NCI-H2107 (cell line): ENCODE measurements around the gene ZDHHC18.

Source experiments
- DNase-seq: peaks from one replicate; lab custom pipeline; 2025; lab: John Stamatoyannopoulos, UW

Gene ZDHHC18, protein sequence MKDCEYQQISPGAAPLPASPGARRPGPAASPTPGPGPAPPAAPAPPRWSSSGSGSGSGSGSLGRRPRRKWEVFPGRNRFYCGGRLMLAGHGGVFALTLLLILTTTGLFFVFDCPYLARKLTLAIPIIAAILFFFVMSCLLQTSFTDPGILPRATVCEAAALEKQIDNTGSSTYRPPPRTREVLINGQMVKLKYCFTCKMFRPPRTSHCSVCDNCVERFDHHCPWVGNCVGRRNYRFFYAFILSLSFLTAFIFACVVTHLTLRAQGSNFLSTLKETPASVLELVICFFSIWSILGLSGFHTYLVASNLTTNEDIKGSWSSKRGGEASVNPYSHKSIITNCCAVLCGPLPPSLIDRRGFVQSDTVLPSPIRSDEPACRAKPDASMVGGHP

DNA sequence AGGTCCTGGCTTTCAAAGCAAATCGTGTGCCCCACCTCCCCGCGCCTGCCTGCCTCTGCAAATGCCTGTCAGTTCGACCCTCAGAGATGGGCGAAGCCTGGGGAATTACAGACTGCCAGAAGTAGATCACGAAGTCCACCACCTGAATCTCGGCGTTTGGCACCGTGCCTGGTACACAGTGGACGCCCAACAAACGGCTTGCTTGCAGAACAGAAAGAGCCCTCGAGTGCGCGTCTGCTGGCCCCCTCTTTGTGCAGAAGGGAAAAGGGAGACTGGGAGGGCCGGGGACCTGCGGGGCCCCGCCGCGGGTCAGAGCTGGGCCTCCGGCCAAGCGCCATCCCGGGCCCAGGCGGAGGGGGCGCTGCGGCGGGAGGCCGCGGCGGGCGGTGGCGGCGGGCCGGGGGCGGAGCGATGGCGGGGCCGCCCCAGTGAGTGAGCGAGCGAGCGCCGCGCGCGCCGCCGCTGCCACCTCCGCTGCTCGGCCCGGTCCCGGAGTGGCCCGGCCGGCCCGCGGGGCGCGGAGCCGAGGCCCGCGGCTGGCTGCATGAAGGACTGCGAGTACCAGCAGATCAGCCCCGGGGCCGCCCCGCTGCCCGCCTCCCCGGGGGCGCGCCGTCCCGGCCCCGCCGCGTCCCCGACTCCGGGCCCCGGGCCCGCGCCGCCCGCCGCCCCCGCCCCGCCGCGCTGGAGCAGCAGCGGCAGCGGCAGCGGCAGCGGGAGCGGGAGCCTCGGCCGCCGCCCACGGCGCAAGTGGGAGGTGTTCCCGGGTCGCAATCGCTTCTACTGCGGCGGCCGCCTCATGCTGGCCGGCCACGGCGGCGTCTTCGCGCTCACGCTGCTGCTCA is at the start of gene ZDHHC18:
Gene ZDHHC18, plus strand, starts transcription at position 428 of the 845 bp plus-strand sequence. Its CDS starts 117 bp downstream, at position 545.
- peak; percentile 34 for DNase-seq

DNA sequence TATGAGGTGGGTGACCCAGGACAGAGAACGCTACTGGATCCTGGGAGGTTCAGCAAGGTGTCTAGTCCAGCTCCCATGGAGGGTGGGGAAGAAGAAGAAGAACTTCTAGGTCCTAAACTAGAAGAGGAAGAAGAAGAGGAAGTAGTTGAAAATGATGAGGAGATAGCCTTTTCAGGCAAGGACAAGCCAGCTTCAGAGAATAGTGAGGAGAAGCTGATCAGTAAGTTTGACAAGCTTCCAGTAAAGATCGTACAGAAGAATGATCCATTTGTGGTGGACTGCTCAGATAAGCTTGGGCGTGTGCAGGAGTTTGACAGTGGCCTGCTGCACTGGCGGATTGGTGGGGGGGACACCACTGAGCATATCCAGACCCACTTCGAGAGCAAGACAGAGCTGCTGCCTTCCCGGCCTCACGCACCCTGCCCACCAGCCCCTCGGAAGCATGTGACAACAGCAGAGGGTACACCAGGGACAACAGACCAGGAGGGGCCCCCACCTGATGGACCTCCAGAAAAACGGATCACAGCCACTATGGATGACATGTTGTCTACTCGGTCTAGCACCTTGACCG is 47.3 kb upstream of the ZDHHC18 start:
- DNase-seq, result no peak

DNA sequence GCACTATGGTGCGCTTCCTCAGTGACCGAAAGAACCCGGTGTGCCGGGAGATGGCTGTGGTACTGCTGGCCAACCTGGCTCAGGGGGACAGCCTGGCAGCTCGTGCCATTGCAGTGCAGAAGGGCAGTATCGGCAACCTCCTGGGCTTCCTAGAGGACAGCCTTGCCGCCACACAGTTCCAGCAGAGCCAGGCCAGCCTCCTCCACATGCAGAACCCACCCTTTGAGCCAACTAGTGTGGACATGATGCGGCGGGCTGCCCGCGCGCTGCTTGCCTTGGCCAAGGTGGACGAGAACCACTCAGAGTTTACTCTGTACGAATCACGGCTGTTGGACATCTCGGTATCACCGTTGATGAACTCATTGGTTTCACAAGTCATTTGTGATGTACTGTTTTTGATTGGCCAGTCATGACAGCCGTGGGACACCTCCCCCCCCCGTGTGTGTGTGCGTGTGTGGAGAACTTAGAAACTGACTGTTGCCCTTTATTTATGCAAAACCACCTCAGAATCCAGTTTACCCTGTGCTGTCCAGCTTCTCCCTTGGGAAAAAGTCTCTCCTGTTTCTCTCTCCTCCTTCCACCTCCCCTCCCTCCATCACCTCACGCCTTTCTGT is 46.0 kb upstream of the ZDHHC18 start:
- no peak for DNase-seq

DNA sequence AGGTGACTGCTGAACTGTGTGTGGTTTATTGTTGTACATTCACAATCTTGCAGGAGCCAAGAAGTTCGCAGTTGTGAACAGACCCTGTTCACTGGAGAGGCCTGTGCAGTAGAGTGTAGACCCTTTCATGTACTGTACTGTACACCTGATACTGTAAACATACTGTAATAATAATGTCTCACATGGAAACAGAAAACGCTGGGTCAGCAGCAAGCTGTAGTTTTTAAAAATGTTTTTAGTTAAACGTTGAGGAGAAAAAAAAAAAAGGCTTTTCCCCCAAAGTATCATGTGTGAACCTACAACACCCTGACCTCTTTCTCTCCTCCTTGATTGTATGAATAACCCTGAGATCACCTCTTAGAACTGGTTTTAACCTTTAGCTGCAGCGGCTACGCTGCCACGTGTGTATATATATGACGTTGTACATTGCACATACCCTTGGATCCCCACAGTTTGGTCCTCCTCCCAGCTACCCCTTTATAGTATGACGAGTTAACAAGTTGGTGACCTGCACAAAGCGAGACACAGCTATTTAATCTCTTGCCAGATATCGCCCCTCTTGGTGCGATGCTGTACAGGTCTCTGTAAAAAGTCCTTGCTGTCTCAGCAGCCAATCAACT is 45.2 kb upstream of the ZDHHC18 start:
- DNase-seq, result no peak

DNA sequence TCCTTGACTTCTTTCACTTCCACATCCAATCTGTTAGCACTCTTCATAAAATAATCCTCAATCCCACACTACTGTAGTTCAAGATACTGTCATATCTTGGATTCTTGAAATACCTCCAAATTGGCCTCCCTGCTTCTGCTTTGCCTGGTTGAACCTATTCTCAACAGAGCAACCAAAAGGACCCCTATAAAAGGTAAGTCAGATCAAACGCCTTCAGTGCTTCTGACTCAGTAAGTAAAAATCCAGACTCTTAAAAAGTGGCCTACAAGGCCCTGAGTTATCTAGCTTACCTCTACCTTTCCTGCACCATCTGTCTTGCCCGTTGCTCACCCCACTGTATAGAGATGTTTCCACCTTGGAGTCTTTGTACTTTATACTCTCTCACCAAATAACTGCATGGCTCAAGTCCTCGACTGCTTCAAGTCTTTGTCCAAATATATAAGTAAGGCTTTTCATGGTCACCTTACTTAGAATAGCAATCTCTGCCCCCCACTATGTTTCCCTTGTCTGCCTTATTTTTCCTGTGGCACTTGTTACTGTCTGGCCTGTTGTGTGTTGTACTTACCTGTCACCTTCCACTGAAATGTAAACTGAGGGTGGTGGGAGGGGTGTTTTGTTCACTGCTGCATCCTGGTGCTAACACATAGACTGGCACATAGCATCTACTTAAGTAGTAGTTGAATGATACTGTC is 43.8 kb upstream of the ZDHHC18 start:
- DNase-seq, result no peak

DNA sequence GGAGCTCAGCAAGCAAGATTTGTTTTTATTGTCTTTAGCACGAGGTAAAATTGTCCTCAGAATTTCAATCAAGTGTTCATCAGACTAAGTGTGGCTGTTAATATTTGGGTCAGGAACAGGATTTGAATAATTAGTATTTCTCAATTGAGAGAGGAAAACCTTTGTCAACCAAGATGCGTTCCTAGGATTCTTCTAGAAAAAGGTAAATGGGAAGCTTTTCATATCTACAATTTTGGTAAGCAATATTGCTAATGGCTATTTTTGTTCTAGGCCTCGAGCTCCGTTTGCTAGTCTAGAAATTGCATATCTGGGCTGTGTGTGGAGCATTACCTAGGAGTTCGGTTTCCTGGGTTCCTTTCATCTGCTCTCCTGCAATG is 42.9 kb upstream of the ZDHHC18 start:
- no peak for DNase-seq

DNA sequence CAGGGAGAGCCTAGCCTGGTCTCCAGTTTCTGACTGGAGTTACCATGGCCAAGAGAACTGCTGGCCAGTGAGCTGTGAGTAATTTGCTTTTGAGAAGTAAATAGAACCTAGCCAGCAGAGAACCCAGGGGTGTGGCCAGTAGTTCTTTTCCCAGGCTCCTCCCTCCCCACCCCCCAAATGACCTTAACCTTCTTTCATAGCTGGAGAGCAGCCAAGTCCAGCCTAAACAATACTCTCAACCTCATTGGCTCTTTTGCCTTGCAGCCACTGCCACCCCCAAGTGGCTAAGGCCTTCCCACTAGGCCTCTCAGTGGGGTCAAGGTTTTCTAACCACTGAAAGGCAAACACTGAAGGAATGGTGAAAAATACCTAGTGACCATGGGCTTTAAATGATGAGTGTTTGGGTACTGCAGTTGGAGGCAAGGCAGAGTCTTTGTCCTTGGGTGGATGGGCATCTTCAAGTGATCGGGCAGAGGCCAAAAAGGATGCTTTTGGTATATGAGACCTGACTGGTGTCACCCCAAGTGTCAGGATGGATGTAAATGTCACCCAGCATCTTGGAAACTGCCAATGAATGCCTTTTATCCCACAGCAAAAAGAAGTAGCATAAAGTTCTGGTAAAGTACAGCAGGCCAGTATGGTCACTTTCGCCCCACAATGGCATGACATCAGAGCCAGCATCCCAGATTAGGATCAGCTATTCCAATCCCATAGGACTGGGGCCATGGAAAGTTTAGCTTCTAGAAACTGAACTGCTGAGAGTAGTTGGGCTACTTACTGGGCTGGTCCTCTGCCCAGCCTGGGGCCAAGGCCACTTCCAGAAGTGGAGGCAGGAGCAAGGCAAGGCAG is 42.2 kb upstream of the ZDHHC18 start:
- DNase-seq, result no peak

DNA sequence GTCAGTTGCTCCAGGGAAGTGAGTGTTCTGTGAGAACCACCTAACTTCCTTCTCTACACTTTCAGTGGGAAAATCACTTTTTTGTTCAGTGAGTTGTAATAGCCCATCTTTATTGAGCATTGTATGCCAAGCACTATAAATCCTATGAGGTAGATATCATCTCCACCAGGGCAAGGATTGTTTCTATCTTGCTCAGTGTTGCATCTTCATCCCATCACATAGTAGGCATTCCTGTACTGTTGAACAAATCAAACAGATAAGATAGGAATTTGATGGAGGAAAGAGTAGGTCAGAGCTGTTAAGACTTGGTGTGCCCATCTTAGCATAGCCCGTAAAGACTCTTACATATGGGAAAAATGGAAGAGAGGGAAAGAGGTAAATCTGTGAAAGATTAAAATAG is 41.6 kb upstream of the ZDHHC18 start:
- no peak for DNase-seq

DNA sequence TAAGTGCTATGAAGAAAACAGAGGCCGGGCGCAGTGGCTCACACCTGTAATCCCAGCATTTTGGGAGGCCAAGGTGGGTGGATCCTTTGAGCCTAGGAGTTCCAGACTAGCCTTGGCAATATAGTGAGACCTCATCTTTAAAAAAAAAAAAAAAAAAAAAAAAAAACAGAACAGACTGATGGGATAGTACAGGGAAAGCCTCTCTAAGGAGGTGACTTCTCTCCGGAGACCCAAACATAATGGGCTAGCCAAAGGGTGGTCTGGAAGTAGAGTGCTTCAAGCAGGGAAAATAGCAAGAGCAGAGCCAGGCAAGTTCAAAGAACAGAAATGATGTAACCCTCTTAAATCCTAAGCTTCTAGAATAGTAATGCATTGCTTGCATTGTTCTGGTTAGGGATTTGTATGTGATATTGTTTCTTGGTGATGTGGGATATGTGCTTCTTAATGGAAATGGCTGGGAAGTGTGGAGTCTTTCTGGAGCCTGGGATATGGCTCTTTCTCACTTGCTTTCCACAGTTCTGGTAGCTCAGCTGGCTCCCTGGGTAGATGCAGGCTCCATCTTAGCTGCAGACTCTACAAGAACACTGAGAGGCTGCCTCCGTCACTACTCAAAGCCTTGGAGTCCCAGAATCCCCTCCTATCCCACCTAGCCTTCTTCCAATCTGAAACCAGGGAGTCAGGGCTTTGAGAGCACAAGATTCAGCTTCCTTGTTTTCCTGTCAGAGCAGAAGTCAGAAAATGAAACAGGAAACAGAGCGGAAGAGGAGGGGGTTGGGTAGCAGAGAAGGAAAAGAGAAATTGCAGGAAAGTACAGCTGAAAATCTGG is 40.7 kb upstream of the ZDHHC18 start:
- no peak for DNase-seq

DNA sequence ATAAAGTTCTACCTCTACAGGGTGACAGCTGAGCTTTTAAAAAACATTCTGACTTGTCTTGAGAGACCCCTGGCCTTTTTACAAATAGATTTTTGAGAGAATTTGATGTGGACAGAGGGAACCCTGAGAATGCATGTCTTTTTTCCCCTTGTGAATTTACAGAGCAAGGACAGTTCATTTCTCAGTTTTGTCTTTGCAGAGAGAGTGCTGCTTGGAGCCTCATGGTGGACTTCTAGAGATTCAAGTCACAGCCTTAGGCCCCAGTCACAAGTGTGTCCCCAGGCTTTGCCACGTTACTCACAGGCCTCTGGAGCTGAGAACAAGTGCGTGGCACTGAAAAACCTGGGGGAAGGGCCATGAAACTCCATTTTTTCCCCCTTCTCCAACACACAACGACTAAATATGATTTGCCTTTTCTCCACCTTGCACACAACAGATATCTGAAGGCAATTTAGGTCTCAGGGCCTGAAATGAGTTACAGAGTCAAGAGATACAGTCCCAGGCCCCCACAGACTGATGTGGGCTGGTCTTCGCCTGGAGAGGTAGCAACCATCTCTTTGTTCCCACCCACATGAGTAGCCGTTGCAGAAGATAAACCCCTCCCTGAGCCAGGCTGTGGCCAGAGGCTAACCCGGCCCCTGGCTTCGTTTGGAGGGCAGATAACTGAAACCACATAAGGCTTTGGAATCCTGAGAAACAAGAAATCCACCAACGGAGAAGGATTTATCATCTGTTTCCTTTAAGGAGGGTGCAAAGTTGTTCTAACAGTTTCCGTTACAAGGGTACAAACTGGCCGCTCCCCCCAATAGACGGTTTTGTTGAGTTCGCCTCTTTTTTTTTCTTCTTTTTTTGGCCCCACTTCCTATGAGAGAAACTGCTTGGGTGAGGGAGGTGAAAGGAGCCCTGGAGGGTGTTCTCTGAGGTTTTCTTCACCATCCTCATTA is 39.8 kb upstream of the ZDHHC18 start:
- no peak for DNase-seq

DNA sequence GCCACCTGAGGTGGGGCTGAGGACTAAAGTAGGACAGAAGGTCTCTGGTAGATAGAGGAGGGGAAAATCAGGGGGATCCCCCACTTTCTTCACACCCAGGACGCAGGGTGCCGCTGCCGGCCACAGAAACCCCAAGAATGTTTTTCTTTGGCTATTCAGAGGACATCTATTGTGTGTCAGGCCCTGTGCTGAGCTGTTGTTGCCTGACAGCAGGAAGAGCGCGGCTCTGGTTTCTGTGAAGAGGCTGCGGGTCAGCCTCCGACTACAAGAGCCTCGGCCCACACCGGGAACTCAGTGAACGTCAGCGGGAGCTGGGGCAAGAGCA is 39.1 kb upstream of the ZDHHC18 start:
- DNase-seq, result peak; percentile 58

DNA sequence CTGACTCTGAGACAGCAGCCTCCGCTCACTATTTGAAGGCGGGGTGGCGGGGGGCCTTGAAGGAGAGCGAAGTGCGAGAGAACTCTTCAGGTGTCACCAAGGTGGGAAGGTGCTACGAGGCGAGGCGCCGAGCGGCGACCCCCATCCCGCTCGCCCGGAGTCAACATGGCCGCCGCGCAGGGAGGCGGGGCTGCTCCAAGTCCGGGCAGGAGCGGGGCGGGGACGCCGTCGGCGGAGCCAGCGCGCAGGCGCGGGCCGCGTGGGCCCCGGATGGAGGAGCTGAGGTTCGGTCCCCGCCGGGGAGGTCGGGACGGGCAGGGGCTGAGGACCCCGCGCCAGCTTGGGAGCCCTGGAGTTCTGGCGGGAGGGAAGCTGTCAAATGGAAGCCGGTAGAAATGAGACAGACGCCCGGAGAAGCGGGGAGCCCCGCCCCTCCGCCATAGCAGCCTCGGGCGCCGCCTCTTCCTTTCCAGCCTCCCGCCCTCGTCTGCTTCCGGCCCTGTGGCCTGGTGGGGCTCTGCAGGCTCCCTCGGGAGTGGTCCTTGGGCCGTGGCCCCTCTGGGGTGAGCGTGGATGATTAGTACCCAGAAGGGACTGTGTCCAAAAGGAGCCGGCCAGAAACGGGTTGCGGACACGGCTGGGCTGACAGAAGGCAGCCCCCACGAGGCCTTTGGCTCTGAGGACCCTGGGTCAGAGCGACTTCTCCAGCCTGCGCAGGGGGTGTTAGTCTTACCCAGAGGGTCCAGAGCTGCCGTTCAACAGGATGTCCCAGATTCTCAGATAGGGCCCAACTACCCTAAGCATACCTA is 38.6 kb upstream of the ZDHHC18 start, which contains the start of gene PIGV:
Gene PIGV, plus strand, starts transcription at position 245 of the 809 bp plus-strand sequence. CDS start 2,866 bp downstream, outside the sequence.
- peak; percentile 86 for DNase-seq

DNA sequence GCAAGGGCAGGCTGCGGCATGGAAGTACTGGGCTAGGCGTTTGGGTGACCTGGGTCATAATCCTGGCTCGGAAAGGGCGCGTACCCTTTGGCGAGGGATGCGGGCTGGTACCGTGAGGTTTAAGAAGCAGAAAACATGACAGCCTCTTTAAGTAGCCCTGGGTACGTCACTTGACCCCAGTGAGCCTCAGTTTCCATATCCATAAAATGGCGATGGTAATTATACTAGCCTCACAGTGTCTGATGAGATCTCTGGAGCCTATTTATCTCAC is 38.0 kb upstream of the ZDHHC18 start:
- DNase-seq, result no peak

DNA sequence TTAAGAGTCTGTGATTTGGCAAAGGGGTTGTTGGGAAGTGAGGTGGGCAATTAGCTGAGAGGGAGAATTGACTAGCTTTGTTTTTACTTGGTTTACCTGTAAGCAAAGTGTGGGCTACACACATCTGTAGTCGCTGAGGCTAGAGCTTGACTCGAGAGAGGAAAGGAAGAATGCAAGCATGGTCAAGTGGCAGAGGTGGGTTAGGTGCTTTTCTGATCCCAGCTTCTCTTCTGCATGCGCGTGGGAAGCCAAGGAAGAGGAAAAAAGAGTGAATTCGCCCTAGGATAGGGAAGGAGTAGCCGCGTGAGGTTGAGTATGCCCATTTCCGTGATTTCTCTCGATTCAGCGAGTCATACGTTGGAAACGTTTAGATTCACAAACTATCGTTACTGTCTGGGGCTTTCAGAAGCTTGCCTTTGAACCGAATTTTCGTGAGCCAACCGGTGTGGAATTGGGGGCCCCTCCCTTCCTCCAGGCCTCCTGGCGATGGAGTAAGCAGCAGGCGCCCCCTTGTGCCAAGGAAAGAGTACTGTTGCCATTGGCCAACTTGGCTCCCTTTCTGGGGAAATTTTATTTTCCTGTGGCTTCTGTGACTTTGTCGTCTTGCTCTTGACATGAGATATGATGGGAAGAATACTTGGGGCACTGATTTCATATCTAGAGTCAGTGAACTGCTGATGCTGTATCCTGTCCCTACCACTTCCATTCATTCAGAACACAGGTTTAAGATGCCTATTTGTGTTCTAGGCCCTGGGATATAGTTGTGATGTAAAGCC is 37.5 kb upstream of the ZDHHC18 start:
- DNase-seq, result peak; percentile 91

DNA sequence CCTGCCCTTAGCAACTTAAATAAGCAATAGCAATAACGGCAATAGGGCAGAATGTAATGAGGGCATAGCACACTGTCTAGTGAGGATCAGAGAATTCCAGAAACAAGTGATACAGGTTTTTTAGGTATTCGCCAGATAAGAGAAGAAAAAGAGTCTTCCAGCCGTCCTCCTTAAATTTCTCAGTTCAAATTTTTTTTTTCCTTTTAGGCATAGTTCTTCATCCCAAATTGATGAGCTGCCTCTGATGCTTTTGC is 36.9 kb upstream of the ZDHHC18 start:
- DNase-seq, result no peak

DNA sequence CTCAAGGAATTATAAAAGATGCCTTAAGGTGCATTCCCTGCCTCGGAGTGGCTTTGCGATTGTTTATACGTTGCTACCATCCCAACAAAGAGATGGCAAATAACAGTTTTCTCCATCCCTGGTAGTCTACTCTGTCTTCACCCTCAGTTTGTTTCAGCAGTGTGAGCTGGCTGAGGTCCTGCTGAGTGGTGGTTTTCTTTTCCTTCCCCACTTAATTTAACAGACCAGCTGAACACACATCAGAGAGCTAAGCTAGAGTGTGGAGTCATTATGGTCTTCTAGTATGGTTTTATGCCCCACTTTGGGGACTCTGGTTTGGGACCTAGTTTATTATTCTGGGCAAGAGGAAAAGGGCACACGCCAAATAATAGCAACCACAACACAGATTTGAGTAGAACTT is 36.6 kb upstream of the ZDHHC18 start:
- peak; percentile 10 for DNase-seq

DNA sequence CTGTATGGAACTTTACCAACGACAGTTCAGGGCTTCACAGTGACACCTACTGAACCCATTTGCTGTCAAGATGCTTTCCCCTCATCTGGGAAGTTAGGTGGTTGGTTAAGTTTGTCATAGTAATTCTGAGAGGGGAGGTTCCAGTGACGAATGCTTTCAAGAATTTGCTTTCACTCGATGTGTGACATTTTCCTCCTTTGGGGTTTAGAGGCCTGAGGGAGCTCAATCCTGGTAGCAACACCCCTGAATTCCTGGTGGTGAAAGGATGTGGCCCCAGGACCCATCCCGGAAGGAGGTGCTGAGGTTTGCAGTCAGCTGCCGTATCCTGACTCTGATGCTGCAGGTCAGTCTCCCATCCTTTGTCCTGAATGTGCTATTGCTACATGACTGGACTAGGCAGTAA is 35.9 kb upstream of the ZDHHC18 start:
- DNase-seq, result no peak
